IMR-90 (cell line): Measurements from ENCODE around the gene RASGRP4. TPM values are rescaled to one million over a fixed set of nuclear protein-coding genes. Genes with fewer than 3 reads are reported as not detected.

Experiments used
- ATAC-seq: fragments of 200-7000 bp; cut with Tn5 transposase; 2 replicates; pipeline ENCODE4 v1.9.1; 2020; ENCODE audit warnings: low read depth, mild to moderate bottlenecking, moderate library complexity
- BruUV-seq: library from RNA; stranded (reverse); fragments of 400-500 nt; replicated peaks from 2 replicates; lab custom pipeline; 2021; lab: Mats Ljungman, UMichigan
- CTCF ChIA-PET: fragments of 300-600 bp; formaldehyde crosslinking; extraction: SDS; loops from one replicate; lab custom pipeline; 2021; ENCODE audit warnings: antibody characterized with exemption; lab: Yijun Ruan, JAX
- POLR2A ChIA-PET: fragments of 300-600 bp; sonication (Branson Sonifier 250); formaldehyde crosslinking; loops from one replicate; lab custom pipeline; 2022; ENCODE audit warnings: antibody characterized with exemption; ENCODE audit not compliant: unreplicated experiment; lab: Charles Lee
- DNase-seq: peaks from one replicate; pipeline ENCODE4 v3.0.0; 2013
- H2AFZ ChIP-seq: replicated peaks from 2 replicates; pipeline ENCODE3; 2013; ENCODE audit warnings: low read length, mild to moderate bottlenecking; ENCODE audit not compliant: poor library complexity
- H2AK5ac ChIP-seq: 2 replicates; pipeline ENCODE4 v1.6.1; 2013; ENCODE audit warnings: low read depth, low read length, inconsistent platforms
- H2AK9ac ChIP-seq: replicated peaks from 2 replicates; pipeline ENCODE3; 2013; ENCODE audit warnings: mild to moderate bottlenecking, low read depth, low read length, moderate library complexity; ENCODE audit not compliant: poor library complexity
- H2BK120ac ChIP-seq: 2 replicates; pipeline ENCODE4 v1.6.1; 2013; ENCODE audit warnings: low read depth, low read length, inconsistent platforms
- H2BK15ac ChIP-seq: 3 replicates; pipeline ENCODE4 v1.6.1; 2013; ENCODE audit warnings: low read depth, low read length, inconsistent platforms
- H2BK20ac ChIP-seq: 2 replicates; pipeline ENCODE4 v1.6.1; 2013; ENCODE audit warnings: low read depth, mild to moderate bottlenecking, inconsistent platforms, low read length, moderate library complexity
- H2BK5ac ChIP-seq: 2 replicates; pipeline ENCODE4 v1.6.1; 2013; ENCODE audit warnings: mild to moderate bottlenecking, low read depth, low read length, inconsistent platforms; ENCODE audit not compliant: poor library complexity, severe bottlenecking
- H3K14ac ChIP-seq: replicated peaks from 2 replicates; pipeline ENCODE4 v1.6.1; 2013; ENCODE audit warnings: low read depth, low read length, inconsistent platforms
- H3K18ac ChIP-seq: 2 replicates; pipeline ENCODE4 v1.6.1; 2013; ENCODE audit warnings: low read depth, low read length, control low read depth
- H3K23ac ChIP-seq: 2 replicates; pipeline ENCODE4 v1.6.1; 2013; ENCODE audit warnings: low read depth, low read length, inconsistent platforms
- H3K27ac ChIP-seq: 2 replicates; pipeline ENCODE4 v1.5.1; 2013; ENCODE audit warnings: mild to moderate bottlenecking, control low read depth, low read length; ENCODE audit not compliant: insufficient read depth
- H3K27me3 ChIP-seq: 2 replicates; pipeline ENCODE4 v1.6.1; 2013; ENCODE audit warnings: low read length; ENCODE audit not compliant: control insufficient read depth, insufficient read depth
- H3K36me3 ChIP-seq: 2 replicates; pipeline ENCODE4 v1.6.1; 2013; ENCODE audit warnings: low read length, mixed read lengths; ENCODE audit not compliant: control insufficient read depth, insufficient read depth
- H3K4ac ChIP-seq: 2 replicates; pipeline ENCODE4 v1.6.1; 2013; ENCODE audit warnings: low read depth, low read length, inconsistent platforms
- H3K4me1 ChIP-seq: 2 replicates; pipeline ENCODE4 v1.6.1; 2013; ENCODE audit warnings: low read length, mixed read lengths; ENCODE audit not compliant: control insufficient read depth, insufficient read depth
- H3K4me2 ChIP-seq: 2 replicates; pipeline ENCODE4 v1.6.1; 2013; ENCODE audit warnings: low read depth, mild to moderate bottlenecking, control low read depth, low read length, moderate library complexity
- H3K4me3 ChIP-seq: 2 replicates; pipeline ENCODE4 v1.5.1; 2013; ENCODE audit warnings: low read depth, mild to moderate bottlenecking, control low read depth, low read length, moderate library complexity; ENCODE audit not compliant: insufficient read depth
- H3K56ac ChIP-seq: 2 replicates; pipeline ENCODE4 v1.6.1; 2013; ENCODE audit warnings: low read length, inconsistent platforms; ENCODE audit not compliant: insufficient read depth; ENCODE audit errors: extremely low read depth
- H3K79me1 ChIP-seq, 2 experiments: 2 replicates each; pipeline ENCODE4 v1.6.1; 2013; ENCODE audit warnings: low read length in 2 of 2, inconsistent platforms in 1 of 2, low read depth in 1 of 2
- H3K9ac ChIP-seq: 2 replicates; pipeline ENCODE4 v1.6.1; 2013; ENCODE audit warnings: low read depth, low read length, control low read depth
- H3K9me1 ChIP-seq: 2 replicates; pipeline ENCODE4 v1.6.1; 2013; ENCODE audit warnings: low read length, inconsistent platforms; ENCODE audit not compliant: insufficient read depth
- H3K9me3 ChIP-seq: 2 replicates; pipeline ENCODE4 v1.6.1; 2013; ENCODE audit warnings: low read length; ENCODE audit not compliant: control insufficient read depth, insufficient read depth
- H4K20me1 ChIP-seq: 2 replicates; pipeline ENCODE4 v1.6.1; 2013; ENCODE audit warnings: low read length, inconsistent platforms; ENCODE audit not compliant: insufficient read depth
- H4K5ac ChIP-seq: 2 replicates; pipeline ENCODE4 v1.6.1; 2013; ENCODE audit warnings: mild to moderate bottlenecking, low read depth, low read length, control low read depth
- H4K8ac ChIP-seq, 2 experiments: 2 replicates each; pipeline ENCODE4 v1.6.1; 2013; ENCODE audit warnings: low read depth in 2 of 2, low read length in 2 of 2, control low read depth in 1 of 2, inconsistent platforms in 1 of 2
- H4K91ac ChIP-seq: 2 replicates; pipeline ENCODE4 v1.6.1; 2013; ENCODE audit warnings: low read depth, low read length, inconsistent platforms; ENCODE audit not compliant: insufficient read depth
- CEBPB ChIP-seq: IDR thresholded peaks from 2 replicates; pipeline ENCODE4 v1.6.1; 2012; ENCODE audit warnings: low read depth, low read length, improper control_type of control experiment
- CHD1 ChIP-seq: IDR thresholded peaks from 2 replicates; pipeline ENCODE4 v1.6.1; 2012; ENCODE audit warnings: low read depth, low read length, improper control_type of control experiment
- CTCF ChIP-seq: conservative IDR thresholded peaks from 2 replicates; pipeline ENCODE4 v1.5.1; 2012; ENCODE audit warnings: mild to moderate bottlenecking, low read depth, low read length, improper control_type of control experiment
- ELK1 ChIP-seq: fragments of 150-350 bp; IDR thresholded peaks from 2 replicates; pipeline ENCODE4 v1.6.1; 2016; ENCODE audit warnings: low read depth, mild to moderate bottlenecking, low read length, moderate library complexity, borderline replicate concordance
- FOS ChIP-seq: fragments of 150-350 bp; IDR thresholded peaks from 2 replicates; pipeline ENCODE4 v1.6.1; 2016; ENCODE audit warnings: low read depth, low read length
- MAFK ChIP-seq: IDR thresholded peaks from 2 replicates; pipeline ENCODE4 v1.6.1; 2012; ENCODE audit warnings: low read depth, low read length, improper control_type of control experiment
- MAZ ChIP-seq: IDR thresholded peaks from 2 replicates; pipeline ENCODE4 v1.6.1; 2012; ENCODE audit warnings: low read depth, mild to moderate bottlenecking, low read length, improper control_type of control experiment, moderate library complexity, borderline replicate concordance
- MXI1 ChIP-seq: IDR thresholded peaks from 2 replicates; pipeline ENCODE4 v1.6.1; 2012; ENCODE audit warnings: low read depth, mild to moderate bottlenecking, low read length, moderate library complexity, borderline replicate concordance
- NFE2L2 ChIP-seq: fragments of 150-350 bp; IDR thresholded peaks from 2 replicates; pipeline ENCODE4 v1.6.1; 2016; ENCODE audit warnings: low read depth, mild to moderate bottlenecking, low read length
- RAD21 ChIP-seq: IDR thresholded peaks from 2 replicates; pipeline ENCODE4 v1.6.1; 2012; ENCODE audit warnings: low read length, improper control_type of control experiment
- RCOR1 ChIP-seq: IDR thresholded peaks from 2 replicates; pipeline ENCODE4 v1.6.1; 2012; ENCODE audit warnings: mild to moderate bottlenecking, low read length, improper control_type of control experiment; ENCODE audit not compliant: insufficient replicate concordance
- RFX5 ChIP-seq: IDR thresholded peaks from 2 replicates; pipeline ENCODE4 v1.8.0; 2012; ENCODE audit warnings: low read depth, mild to moderate bottlenecking, low read length, moderate library complexity
- SMC3 ChIP-seq: fragments of 150-350 bp; IDR thresholded peaks from 2 replicates; pipeline ENCODE4 v1.6.1; 2016; ENCODE audit warnings: low read depth, mild to moderate bottlenecking, antibody characterized with exemption, low read length, moderate library complexity
- WGBS, 2 experiments: methylation state at CpG; one replicate each; pipeline versions ENCODE4 v1.1.5 to v1.1.7; 2013; ENCODE audit warnings: missing lambda C conversion rate in 2 of 2; ENCODE audit not compliant: insufficient read length in 1 of 2; ENCODE audit errors: extremely low coverage in 2 of 2; 5-methylcytosine and 5-hydroxymethylcytosine counted together
- dilution Hi-C: fragments of 300-500 bp; cut with HindIII; formaldehyde crosslinking; loops from one replicate; pipeline ENCODE4 v1.14.3; 2018; ENCODE audit warnings: low sequenced_read_pairs; ENCODE audit not compliant: unreplicated experiment
- in situ Hi-C: fragments of 300-500 bp; cut with MboI; formaldehyde crosslinking; loops from 3 replicates; pipeline ENCODE4 v1.14.3; 2019; ENCODE audit warnings: low sequenced_read_pairs, inconsistent platforms, mixed read lengths
- intact Hi-C: fragments of 100-400 bp; cut with micrococcal nuclease; formaldehyde crosslinking; loops from 2 replicates; pipeline ENCODE4 v1.10.0; 2022
- polyA plus RNA-seq, 3 experiments: library from polyadenylated mRNA; depleted of rRNA; stranded (reverse); fragments of >200 nt; gene quantifications; 2 replicates each; pipeline ENCODE4 v1.2.3, GENCODE V29; 2012; ENCODE audit warnings: low replicate concordance in 1 of 3
- total RNA-seq: library from RNA; depleted of rRNA; stranded (reverse); fragments of >200 nt; gene quantifications from 2 replicates; pipeline ENCODE4 v1.2.3, GENCODE V29; 2012
- TF ChIP-seq, protein P1 (sequence below): fragments of 150-350 bp; IDR thresholded peaks from 2 replicates; pipeline ENCODE4 v1.6.1; 2017; ENCODE audit warnings: mild to moderate bottlenecking, antibody characterized with exemption, low read length, low read depth

The RASGRP4 gene
- total and polyA plus RNA-seq, 2 of the 4 experiments (the other 2 are of a cell fraction): not detected

DNA sequence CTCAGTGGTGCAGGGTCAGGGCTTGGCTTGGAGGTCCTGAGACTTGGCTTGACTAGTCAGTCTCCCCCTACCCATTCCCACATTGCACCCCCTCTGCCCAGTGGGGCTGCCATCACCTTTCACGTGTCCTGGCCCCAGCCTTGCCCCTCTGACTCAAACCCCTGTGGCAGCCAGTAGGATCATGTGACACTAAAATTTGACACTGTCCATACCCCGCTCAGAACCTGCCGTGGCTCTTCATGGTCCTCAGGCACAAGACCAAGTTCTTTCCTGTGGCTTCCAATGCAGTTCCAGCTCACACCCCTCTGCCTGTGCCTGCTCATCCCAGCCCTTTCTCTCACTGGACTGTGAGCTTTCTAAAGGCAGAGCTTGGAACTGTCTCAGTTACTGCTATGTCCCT lies 49.4 kb downstream of the RASGRP4 start:
- intact Hi-C loops (no loop called here), dilution Hi-C loops (no loop called here), in situ Hi-C loops (no loop called here)
- no peak overlapping the region for H3K4me2 ChIP-seq
- ChIA-PET CTCF (interaction anchor here (0.9 to 1.1 kb wide), 3 partner anchors 8 to 132 kb away, joined by 3 to 5 read pairs (median 3); partner anchors contain the start of gene GGN), POLR2A (no interaction called here)
- no peak overlapping the region for H3K18ac ChIP-seq
- peaks cover 12% of the 10 kb centered on the region for H3K4me1 ChIP-seq
- no peak overlapping the region for H3K27ac ChIP-seq
- no peak overlapping the region for H2BK15ac ChIP-seq
- no peak overlapping the region for H2AK5ac ChIP-seq
- no peak overlapping the region for H3K4ac ChIP-seq
- peak overlapping the region; percentile 23; the same call in 1 of the 2 replicates for H3K23ac ChIP-seq
- H2BK5ac ChIP-seq: no peak overlapping the region
- no peak for ATAC-seq
- H3K9me3 ChIP-seq: no peaks in the 10 kb centered on the region
- H2AK9ac ChIP-seq: peak overlapping the region; percentile 33
- H3K27me3 ChIP-seq: no peaks in the 10 kb centered on the region
- no peak overlapping the region for H3K56ac ChIP-seq
- H3K9me1 ChIP-seq: peaks cover 24% of the 10 kb centered on the region
- H4K5ac ChIP-seq: no peak overlapping the region
- BruUV-seq: no TSS peak
- H3K4me3 ChIP-seq: no peak overlapping the region
- H4K91ac ChIP-seq: no peak overlapping the region
- TF ChIP-seq RAD21 (no peak), SMC3 (no peak), CEBPB (no peak), ELK1 (no peak), MAZ (no peak), RFX5 (no peak), CHD1 (no peak), FOS (no peak), NFE2L2 (no peak), MXI1 (no peak), RCOR1 (no peak), MAFK (no peak), CTCF (no peak)
- TF ChIP-seq, protein P1, sequence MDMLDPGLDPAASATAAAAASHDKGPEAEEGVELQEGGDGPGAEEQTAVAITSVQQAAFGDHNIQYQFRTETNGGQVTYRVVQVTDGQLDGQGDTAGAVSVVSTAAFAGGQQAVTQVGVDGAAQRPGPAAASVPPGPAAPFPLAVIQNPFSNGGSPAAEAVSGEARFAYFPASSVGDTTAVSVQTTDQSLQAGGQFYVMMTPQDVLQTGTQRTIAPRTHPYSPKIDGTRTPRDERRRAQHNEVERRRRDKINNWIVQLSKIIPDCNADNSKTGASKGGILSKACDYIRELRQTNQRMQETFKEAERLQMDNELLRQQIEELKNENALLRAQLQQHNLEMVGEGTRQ: no peak
- no peak overlapping the region for H3K9ac ChIP-seq
- no peak overlapping the region for H2BK120ac ChIP-seq
- no peak overlapping the region for H4K8ac ChIP-seq
- H3K36me3 ChIP-seq: peaks cover 35% of the 10 kb centered on the region
- H4K20me1 ChIP-seq: peaks cover 51% of the 10 kb centered on the region
- peaks cover 24 to 63% of the 10 kb centered on the region in 2 experiments; a peak in 3 of 4 replicates for H3K79me1 ChIP-seq
- no peak overlapping the region for H3K14ac ChIP-seq
- no peak overlapping the region for H2AFZ ChIP-seq
- WGBS, 2 experiments: 96% methylated on average over 3 of the region's 3 CpGs; no CpG with 5 or more reads in 1 of the 2 experiments
- DNase-seq: no peak
- no peak overlapping the region for H2BK20ac ChIP-seq
